HG02943 (cell line): Measurements from ENCODE around the gene USP20.
"Not testable (repeated sequence)": the region's sequence is repeated elsewhere in the genome, so short reads cannot be mapped to it uniquely, and the experiment has no call there.

Source experiments
- ATAC-seq: cut with Tn5 transposase; IDR thresholded peaks from one replicate; pipeline ENCODE4 v1.9.1; 2021; ENCODE audit warnings: mild to moderate bottlenecking, low read depth, moderate library complexity; ENCODE audit not compliant: unreplicated experiment

The USP20 gene

DNA sequence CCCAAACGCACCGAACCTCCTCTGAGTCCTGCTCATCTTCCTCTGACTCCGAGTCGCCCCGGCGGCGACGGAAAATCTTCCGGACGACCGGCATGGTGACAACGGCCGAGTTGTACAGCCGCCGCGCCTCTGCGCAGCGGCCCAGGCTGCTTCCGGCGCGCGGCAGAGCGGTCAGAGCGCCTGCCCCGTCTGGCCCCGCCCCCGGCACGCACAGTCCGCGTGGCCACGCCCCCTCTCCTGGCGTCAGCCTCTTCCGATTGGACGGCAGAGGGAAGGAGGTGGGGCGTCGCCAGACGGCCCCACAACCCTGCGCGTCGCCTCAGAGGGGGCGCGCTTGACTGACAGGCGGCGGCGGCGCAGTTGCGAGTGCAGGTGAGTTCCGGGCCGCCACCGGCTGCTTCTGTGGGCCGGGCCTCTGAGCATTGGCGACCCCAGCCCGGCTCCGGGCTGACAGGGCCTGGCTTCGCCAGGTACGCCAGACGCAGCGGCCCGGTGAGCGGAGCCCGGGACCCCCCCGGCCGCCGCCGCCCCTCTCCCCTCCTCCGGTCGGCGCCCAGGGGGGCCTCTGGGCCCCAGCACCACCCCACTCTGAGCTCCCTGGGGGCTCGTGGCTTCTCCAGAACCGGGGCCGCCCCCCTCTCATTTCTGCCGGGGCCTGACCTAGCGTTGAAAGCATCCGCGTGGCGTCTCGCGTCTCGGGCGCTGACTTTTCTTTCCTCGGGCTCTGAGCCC is at the start of gene USP20, which contains the start of gene C9orf78:
TSS of gene USP20 (plus strand) at position 331 of the 732 bp plus-strand sequence. CDS start 17,098 bp downstream, outside the sequence.
TSS of gene C9orf78 (minus strand) at position 148 of the 732 bp plus-strand sequence. CDS start at position 94, 54 bp downstream.
- ATAC-seq, result peak; percentile 88

DNA sequence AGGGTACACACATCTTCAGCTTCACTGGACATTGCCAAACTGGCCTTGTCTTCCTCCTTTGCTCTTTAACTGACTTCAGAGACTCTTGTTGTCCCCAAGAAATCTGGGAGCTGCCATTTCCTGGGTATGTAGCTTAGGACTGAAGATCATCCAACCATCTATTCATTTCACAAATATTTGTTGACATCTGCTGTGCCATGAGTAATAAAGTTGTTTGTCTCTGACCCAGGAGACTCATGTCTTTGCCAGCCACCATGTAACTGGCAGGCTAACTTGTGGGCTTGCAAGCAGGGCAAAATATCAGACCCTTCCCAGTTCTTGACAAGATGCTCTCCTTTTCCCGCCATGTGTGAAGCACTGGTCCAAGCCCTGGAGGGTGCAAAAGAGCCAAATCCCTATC is 49.4 kb upstream of the USP20 start:
- ATAC-seq, result no peak

DNA sequence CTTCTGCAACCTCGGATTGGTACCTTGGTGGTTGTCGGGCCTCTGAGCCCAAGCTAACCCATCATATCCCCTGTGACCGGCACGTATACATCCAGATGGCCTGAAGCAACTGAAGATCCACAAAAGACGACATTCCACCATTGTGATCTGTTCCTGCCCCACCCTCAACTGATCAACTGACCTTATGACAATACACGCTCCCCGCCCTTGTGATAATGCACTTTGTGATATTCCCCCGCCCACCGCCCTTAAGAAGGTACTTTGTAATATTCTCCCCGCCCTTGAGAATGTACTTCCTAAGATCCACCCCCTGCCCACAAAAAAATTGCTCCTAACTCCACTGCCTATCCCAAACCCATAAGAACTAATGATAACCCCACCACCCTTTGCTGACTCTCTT is 48.8 kb upstream of the USP20 start:
- ATAC-seq, result no peak

DNA sequence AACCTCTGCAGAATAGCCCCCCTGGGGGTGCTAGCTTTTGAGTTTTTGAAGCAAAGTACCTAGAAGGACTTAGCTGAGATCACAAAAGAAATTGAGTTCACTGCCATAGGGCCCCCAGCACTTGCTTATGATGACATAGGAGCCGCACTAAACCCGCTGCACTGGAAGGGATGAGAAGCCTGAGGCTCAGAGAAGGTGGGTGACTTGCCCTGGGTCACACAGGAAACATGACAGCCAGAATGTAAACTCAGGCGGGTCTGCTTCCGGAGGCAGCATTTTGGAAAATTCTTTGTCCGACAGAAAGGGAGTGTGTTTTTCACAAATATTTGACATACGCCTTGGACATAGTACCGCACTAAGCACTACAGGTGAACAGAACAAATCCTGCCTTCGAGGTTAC is 40.7 kb upstream of the USP20 start:
- ATAC-seq, result no peak

DNA sequence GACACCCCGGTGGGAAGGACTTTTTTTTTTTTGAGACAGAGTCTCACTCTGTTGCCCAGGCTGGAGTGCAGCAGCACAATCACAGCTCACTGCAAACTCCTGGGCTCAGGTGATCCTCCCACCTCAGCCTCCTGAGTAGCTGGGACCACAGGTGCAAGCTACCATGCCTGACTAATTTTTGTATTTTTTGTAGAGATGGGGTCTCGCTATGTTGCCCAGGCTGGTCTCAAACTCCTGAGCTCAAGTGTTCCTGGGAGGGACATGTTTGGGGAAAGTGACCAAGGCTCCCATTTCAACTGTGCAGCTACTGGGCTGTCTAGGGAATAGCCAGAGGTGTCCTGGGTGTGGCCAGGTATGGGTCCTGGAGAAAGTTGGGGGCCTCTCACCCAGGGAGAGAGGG is 39.2 kb upstream of the USP20 start:
- ATAC-seq, result not testable (repeated sequence)

DNA sequence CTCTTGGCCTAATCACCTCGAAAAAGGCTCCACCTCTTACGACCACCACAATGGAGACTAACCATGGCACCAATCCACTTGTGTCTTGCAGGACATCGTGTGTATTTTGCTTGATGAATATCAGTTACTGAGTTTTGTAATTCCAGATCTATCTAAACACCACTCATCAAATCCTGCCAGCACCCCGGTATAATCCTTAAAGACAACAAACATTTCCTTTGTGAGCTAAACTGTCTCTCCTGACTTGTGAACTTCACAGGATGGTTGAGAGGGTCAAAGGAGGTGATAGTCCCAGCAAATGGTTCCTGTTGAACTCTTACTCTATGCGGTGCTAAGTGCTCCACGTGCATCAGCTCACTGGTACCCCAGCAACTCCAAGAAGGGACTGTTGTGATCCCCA is 36.3 kb upstream of the USP20 start:
- no peak for ATAC-seq

DNA sequence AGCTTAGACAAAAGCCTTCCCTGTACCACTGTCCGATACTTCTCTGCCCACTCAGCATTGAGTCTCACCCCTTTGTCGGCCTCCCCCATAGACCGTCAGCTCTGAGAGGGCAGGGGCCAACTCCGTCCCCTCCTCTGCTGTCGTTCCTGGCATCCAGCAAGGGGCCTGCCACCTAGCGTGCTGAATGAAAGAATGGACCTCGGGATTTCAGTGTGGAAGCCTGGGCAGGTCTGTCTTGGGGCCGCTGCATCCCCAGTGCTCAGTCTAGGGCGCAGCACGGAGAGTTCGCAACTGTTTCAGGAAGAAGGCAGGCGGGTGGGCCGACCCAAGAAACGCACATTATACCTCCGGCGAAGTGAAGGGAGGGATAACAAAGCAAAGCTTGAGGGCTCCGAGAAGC is 33.8 kb upstream of the USP20 start:
- ATAC-seq, result no peak

DNA sequence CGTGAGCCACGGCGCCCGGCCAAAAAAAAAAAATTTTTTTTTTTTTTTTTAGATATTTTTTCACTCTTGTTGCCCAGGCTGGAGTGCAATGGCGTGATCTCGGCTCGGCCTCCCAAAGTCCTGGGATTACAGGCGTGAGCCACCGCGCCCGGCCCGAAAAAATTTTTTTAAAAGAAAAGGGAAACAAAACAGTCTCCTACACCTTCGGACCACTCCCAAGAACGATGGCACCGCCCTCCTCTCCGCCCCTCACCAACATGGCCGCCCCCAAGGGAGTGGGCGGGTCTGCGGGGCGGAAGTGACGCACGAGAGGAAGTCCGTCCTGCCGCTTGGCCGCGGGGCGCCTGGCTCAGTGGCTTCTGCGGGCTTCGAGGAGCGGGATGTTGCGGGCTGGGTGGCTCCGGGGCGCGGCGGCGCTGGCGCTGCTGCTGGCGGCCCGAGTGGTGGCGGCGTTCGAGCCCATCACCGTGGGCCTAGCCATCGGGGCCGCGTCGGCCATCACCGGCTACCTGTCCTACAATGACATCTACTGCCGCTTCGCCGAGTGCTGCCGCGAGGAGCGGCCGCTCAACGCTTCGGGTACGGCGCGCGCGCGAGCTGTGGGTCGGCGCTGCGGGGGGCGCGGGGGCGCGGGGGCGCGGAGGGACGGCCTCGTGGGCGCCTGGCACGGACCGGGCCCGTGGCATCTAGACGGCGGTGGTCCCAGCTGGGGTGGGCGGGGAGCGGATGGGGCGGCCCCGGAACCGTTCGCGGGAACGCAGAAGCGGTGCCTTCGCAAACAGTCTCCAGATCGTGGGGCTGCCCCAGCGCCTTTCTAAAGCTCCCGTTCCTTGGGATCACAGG is 32.2 kb upstream of the USP20 start, which contains the start of gene TOR1B:
TSS of gene TOR1B (plus strand) at position 352 of the 843 bp plus-strand sequence. CDS start at position 381, 29 bp downstream.
- peak; percentile 85 for ATAC-seq

DNA sequence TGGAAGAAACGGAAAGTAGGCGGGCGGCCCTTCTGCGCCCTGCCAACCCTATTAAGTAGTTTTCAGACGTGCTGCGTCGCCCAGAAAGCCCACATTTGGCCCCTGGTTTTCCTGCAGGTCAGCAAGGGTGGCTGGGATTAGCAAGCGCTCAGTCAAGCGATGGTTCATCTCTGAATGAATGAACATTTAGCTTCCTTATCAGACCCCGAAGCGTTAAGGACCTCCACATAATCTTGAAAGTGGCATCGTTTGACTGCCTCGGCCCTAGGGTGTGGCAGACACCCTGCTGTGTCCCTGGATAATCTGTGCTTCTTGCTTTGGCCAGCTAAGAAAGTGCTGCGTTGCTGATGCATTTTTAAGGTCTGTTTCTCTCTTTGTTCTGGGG is 31.6 kb upstream of the USP20 start:
- ATAC-seq, result peak; percentile 7

DNA sequence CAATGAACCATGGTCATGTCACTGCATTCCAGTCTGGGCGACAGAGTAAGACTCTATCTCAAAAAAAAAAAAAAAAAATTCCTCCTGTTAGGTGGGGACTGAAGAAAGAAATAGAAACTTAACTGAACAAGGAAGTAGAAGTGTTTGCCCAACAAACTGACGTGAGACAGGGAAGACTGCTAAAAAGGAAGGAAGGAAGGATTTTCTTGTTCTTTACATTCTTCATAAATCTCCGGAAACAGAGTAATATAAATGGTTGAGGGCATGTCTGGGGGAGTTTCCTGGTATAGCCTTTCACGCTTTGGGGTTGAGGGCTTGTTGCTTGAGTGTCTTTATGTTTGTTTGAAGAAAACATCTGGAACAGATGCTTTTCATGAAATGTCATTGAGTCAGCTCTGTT is 29.2 kb upstream of the USP20 start:
- ATAC-seq, result no peak

DNA sequence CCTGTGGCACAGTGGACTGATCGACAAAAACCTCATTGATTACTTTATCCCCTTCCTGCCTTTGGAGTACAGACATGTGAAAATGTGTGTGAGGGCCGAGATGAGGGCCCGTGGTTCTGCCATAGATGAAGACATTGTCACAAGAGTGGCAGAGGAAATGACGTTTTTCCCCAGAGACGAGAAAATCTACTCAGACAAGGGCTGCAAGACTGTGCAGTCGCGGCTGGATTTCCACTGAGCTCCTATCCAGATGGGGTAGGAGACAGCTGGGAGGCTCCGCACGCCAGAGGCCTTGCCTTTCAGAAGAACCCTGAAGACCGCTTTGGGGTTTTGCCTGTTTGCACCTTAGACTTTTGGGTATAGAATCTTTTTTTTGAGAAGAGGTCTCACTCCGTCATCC is 25.9 kb upstream of the USP20 start:
- no peak for ATAC-seq

DNA sequence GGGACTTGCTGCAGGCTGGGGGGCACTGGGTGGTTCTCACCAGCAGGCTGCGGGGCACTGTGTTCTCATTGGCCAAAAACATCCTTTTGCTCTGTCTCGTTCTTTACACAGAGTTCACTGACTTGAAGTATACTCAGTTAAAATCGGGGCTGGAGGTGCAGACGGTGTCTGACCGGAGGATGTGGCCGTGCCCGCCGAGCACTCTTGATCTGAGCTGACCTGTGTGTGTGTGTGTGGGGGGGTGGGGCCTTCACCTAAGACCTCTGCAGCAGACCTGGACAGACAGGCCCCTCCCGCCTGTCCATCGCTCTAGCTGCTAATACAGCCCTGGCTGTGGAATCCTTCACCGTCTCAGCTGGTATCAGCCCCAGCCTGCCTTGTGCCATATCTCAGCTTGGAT is 25.1 kb upstream of the USP20 start:
- ATAC-seq, result no peak

DNA sequence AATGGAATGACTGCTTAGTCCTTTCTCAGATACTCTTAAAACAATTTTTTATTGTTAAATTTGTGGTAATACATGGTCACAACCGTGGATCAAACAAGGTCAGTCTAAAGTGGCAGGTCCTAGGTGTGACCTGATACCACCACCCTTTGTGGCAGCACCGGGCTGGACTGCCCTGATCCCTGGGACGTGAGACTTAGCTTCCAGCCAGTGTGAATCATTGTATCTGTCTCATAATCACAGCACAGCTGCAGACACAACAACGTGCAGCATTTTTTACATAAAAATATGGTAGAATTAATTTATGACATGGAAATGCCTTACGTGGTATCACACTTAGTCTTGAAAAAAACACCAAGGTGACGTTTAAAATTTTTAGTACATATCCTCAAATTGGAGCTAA is 24.5 kb upstream of the USP20 start:
- ATAC-seq, result no peak

DNA sequence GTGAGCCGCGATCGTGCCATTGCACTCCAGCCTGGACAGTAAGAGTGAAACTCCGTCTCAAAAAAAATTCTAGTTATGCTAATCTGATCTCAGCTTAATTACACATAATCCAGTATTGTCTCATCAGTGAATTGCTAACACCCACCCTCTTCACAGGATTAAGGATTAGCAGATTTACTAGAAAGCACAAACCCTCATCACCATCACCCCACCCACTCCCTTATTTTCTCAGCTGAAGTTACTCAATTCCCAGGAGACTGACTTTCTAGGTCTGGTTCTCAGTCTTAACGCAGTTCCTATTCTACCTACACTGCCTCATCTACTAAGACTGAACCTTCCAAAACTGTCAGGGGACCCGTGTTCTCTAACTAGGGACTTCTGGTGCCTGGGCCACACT is 23.3 kb upstream of the USP20 start:
- ATAC-seq, result no peak

DNA sequence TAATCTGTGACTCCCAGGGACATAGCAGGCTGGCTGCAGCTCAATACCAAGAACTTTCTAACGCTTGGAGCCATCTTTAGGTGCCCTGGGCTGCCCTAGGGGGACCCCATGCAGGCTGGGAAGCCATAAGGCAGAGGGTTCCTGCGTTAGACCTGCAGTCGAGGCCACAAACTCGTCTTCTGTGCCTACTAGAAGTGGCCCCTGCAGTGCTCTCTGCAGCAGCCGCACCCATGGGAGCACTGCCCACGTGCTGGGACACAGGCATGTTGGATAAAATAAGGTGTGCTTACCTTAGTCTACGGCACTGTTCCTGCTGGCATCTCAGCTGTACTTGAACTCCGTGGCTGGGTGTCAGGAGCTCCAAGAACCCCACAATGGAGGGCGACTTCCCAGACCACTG is 22.9 kb upstream of the USP20 start:
- no peak for ATAC-seq

DNA sequence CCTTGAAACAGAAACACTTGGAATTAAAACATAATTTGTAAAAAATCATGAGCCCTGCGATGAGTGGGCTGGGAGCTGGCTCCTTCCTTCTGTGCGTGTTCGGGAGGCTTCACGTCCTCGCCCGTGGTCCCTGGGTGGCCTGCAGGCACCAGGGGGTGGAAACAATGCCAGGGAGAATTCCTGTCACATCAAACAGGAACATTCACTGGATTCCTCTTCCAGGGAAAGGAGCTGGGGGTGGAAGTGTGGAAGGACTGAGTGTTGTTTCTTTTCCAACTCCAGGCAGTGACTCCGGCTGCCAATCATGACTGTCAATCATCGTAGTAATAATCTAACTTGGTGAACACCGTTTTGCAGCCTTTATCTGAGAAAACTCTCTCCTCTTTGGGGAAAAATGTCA is 21.6 kb upstream of the USP20 start:
- ATAC-seq, result no peak

DNA sequence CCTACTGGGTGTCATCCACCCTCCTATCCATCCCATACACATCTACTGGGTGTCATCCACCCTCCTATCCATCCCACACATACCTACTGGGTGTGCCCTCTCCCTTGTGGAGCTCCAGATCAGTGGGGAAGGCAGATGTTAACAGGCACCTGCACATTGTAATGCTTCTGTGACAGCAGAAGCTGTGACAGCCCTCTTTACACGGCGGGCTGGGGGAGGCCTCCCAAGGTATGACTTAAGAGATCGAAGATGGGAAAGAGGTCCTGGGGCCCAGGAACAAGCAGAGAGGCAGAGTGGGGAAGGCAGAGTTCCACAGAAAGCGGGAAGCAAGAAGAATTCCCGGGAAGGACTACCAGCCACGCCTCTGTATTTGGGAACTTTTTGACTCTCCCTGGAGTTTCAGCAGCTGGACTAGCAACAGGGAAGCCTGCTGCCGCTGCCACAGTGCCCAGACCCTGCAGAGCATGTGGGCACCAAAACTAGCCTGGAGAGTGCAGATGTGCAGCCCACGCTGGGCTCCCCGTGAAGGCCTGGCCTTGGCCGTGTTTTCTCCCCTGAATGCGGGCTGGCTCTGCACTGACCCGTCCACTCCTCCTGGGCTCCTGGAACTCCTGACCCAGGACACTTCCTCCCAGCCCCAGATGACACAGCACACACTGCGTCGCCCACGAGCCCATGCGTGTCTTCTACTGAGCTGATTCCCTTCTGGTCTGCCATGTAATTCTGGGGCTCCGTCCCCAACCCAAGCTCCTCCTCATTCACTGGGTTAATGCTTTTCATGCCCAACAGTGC is 20.6 kb upstream of the USP20 start:
- no peak for ATAC-seq

DNA sequence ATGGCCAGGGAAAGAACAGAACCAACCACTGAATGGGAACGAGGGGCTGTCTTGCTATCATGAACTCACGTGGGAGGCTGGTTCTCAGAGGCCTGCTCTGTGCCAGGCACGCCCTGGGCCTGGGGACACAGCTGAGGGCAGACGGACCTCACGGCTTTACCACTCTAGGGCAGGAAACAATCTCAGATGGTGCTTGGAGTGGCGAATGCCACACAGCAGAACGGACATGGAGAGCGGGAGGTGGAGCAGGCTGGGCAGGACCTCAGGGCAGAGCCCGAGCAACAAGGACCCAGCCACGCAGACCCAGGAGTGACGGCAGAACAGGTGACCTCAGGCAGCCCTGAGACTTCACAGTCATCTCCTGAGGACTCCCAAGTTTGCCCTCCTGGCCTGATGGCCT is 20.0 kb upstream of the USP20 start:
- ATAC-seq, result no peak

DNA sequence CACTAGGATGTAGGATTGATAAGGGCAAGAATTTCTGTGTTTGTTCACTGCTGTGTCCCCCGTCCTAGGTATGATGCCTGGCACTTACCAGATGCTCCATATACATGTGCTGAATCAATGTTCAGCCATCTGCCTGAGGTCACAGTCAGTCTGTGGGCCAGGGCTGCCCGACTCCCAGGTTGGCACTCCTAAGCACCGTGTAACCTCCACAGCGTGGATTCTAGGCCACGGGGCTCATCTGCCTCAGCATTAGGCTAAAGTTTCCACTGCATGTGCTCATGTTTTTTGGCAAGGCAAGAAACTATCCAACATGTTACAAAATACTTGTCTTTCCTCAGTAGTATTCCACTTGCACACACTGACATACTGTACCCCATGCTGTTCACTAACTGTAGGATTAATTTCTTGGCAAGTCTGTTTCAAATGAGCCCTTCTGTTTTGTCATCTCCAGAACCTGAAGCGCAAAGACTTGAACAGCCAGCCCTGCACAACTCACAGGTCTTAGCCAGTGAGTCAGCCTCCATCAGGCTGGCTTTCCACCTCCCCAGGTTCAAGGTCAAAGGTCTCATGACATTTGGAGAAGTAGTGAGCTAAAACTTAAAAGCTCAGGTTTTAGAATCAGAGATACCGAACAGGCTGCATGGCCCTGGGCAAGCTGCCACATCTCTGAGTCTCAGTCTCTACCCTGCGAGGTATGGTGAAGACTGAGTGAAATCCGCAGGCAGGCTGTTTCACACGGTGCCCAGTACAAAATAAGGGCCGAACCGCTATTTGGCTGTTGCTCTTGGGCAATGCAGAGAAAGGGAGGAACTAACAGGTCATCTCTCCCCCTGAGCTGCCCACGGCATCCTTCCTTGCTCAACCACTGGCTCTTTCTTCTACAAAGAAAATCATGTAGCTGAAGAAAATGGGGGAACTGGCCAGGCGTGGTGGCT is 18.5 kb upstream of the USP20 start:
- ATAC-seq, result no peak
